Hepatocyte (in vitro differentiated cells): ENCODE data around the gene UBR3.

Source experiments
- CTCF ChIP-seq: fragments of 200-600 bp; sonication (generic); IDR thresholded peaks from 2 replicates; pipeline ENCODE4 v1.5.1; 2016; ENCODE audit warnings: antibody characterized with exemption, mild to moderate bottlenecking; ENCODE audit not compliant: poor library complexity
- EZH2 ChIP-seq: fragments of 200-600 bp; sonication (generic); IDR thresholded peaks from 2 replicates; pipeline ENCODE4 v1.6.1; 2016; ENCODE audit warnings: antibody characterized with exemption, mild to moderate bottlenecking, borderline replicate concordance
- EZH2phosphoT487 ChIP-seq: fragments of 200-600 bp; sonication (generic); IDR thresholded peaks from one replicate; pipeline ENCODE4 v1.6.1; 2018; ENCODE audit warnings: antibody characterized with exemption, mild to moderate bottlenecking, low read depth, moderate library complexity; ENCODE audit not compliant: unreplicated experiment, severe bottlenecking

- no peak for TF ChIP-seq EZH2phosphoT487
- TF ChIP-seq CTCF = no peak
- TF ChIP-seq EZH2 = no peak
Measured at GRCh38 chr2:169798718-169799592, 28.3 kb upstream of the UBR3 start, which contains the start of gene SSB.
